Duodenal mucosa (tissue), 2 donors: ENCODE results near the gene ITPK1.

Experiments used
- H3K27ac ChIP-seq: one replicate; pipeline ENCODE4 v1.7.0; 2013; ENCODE audit warnings: low read depth, low read length
- H3K27me3 ChIP-seq, 2 donors: one replicate each; pipeline ENCODE4 v1.7.0; 2013; ENCODE audit warnings: low read length in 2 of 2, control low read depth in 1 of 2; ENCODE audit not compliant: insufficient read depth in 2 of 2, control insufficient read depth in 1 of 2
- H3K36me3 ChIP-seq, 2 donors: one replicate each; pipeline ENCODE4 v1.7.0; 2013; ENCODE audit warnings: low read length in 2 of 2, control low read depth in 1 of 2; ENCODE audit not compliant: insufficient read depth in 2 of 2, control insufficient read depth in 1 of 2
- H3K4me1 ChIP-seq, 2 donors: one replicate each; pipeline ENCODE4 v1.7.0; 2013; ENCODE audit warnings: low read length in 2 of 2, control low read depth in 1 of 2; ENCODE audit not compliant: insufficient read depth in 2 of 2, control insufficient read depth in 1 of 2
- H3K4me3 ChIP-seq, 2 donors: one replicate each; pipeline ENCODE4 v1.7.0; 2013; ENCODE audit warnings: low read length in 2 of 2, low read depth in 1 of 2
- H3K9ac ChIP-seq, 2 donors: one replicate each; pipeline ENCODE4 v1.7.0; 2013; ENCODE audit warnings: low read length in 2 of 2, low read depth in 1 of 2
- H3K9me3 ChIP-seq, 2 donors: one replicate each; pipeline ENCODE4 v1.7.0; 2013; ENCODE audit warnings: low read length in 2 of 2, control low read depth in 1 of 2; ENCODE audit not compliant: control insufficient read depth in 1 of 2

ITPK1 gene

GRCh38 chr14:92969430-92969829 lies 146.3 kb downstream of the ITPK1 start:
- H3K27me3 ChIP-seq: no peaks in the 10 kb centered on the region
- peaks cover 0 to 9% of the 10 kb centered on the region in 2 donors for H3K36me3 ChIP-seq
- no peak overlapping the region for H3K4me3 ChIP-seq
- no peak overlapping the region for H3K9ac ChIP-seq
- peaks cover 0 to 5% of the 10 kb centered on the region in 2 donors for H3K4me1 ChIP-seq
- no peak overlapping the region for H3K27ac ChIP-seq
- no peaks in the 10 kb centered on the region for H3K9me3 ChIP-seq

- Histone ChIP-seq H3K36me3 (peaks cover 0 to 6% of the 10 kb centered on the region in 2 donors), H3K9ac (no peak overlapping the region), H3K27ac (no peak overlapping the region), H3K4me1 (peaks cover 0 to 2% of the 10 kb centered on the region in 2 donors), H3K4me3 (no peak overlapping the region), H3K9me3 (no peaks in the 10 kb centered on the region), H3K27me3 (no peaks in the 10 kb centered on the region)
These were observed 147.3 kb downstream of the ITPK1 start for GRCh38 chr14:92968291-92969020.

- Histone ChIP-seq H3K27ac (no peak overlapping the region), H3K4me1 (no peaks in the 10 kb centered on the region), H3K9ac (no peak overlapping the region), H3K27me3 (no peaks in the 10 kb centered on the region), H3K9me3 (no peaks in the 10 kb centered on the region), H3K36me3 (peaks cover 0 to 3% of the 10 kb centered on the region in 2 donors), H3K4me3 (no peak overlapping the region)
These were observed 148.3 kb downstream of the ITPK1 start for GRCh38 chr14:92967346-92967926.

GRCh38 chr14:92965281-92965680 lies 150.4 kb downstream of the ITPK1 start:
- H3K27ac ChIP-seq: no peak overlapping the region
- no peaks in the 10 kb centered on the region for H3K4me1 ChIP-seq
- H3K27me3 ChIP-seq: no peaks in the 10 kb centered on the region
- H3K9me3 ChIP-seq: no peaks in the 10 kb centered on the region
- H3K9ac ChIP-seq: no peak overlapping the region
- H3K4me3 ChIP-seq: no peak overlapping the region
- H3K36me3 ChIP-seq: peaks cover 15 to 24% of the 10 kb centered on the region in 2 donors

- Histone ChIP-seq H3K4me3 (no peak overlapping the region), H3K36me3 (peaks cover 15 to 33% of the 10 kb centered on the region in 2 donors), H3K27me3 (no peaks in the 10 kb centered on the region), H3K9me3 (no peaks in the 10 kb centered on the region), H3K4me1 (no peaks in the 10 kb centered on the region), H3K27ac (no peak overlapping the region), H3K9ac (no peak overlapping the region)
These were observed 151.3 kb downstream of the ITPK1 start for GRCh38 chr14:92964124-92965109.

GRCh38 chr14:92963301-92964123 lies 152.2 kb downstream of the ITPK1 start:
- H3K9me3 ChIP-seq: no peaks in the 10 kb centered on the region
- H3K27ac ChIP-seq: no peak overlapping the region
- H3K9ac ChIP-seq: no peak overlapping the region

GRCh38 chr14:92962831-92963095 lies 153.0 kb downstream of the ITPK1 start:
- no peak overlapping the region for H3K4me3 ChIP-seq
- no peak overlapping the region for H3K9ac ChIP-seq
- no peak overlapping the region for H3K27ac ChIP-seq
- H3K9me3 ChIP-seq: no peaks in the 10 kb centered on the region
- peaks cover 26 to 48% of the 10 kb centered on the region in 2 donors for H3K36me3 ChIP-seq
- no peaks in the 10 kb centered on the region for H3K27me3 ChIP-seq
- no peaks in the 10 kb centered on the region for H3K4me1 ChIP-seq

More at GRCh38 chr14:92963301-92964123, 152.2 kb downstream of the ITPK1 start:
- H3K4me1 ChIP-seq: no peaks in the 10 kb centered on the region
- no peak overlapping the region for H3K4me3 ChIP-seq
- no peaks in the 10 kb centered on the region for H3K27me3 ChIP-seq
- peaks cover 18 to 41% of the 10 kb centered on the region in 2 donors for H3K36me3 ChIP-seq

GRCh38 chr14:92962031-92962830 lies 153.5 kb downstream of the ITPK1 start:
- Histone ChIP-seq H3K27me3 (no peaks in the 10 kb centered on the region), H3K27ac (no peak overlapping the region), H3K4me3 (no peak overlapping the region), H3K9ac (no peak overlapping the region), H3K4me1 (no peaks in the 10 kb centered on the region), H3K36me3 (peaks cover 30 to 53% of the 10 kb centered on the region in 2 donors), H3K9me3 (no peaks in the 10 kb centered on the region)

GRCh38 chr14:92961567-92961855 lies 154.2 kb downstream of the ITPK1 start:
- peaks cover 34 to 59% of the 10 kb centered on the region in 2 donors for H3K36me3 ChIP-seq
- no peak overlapping the region for H3K9ac ChIP-seq
- no peak overlapping the region for H3K27ac ChIP-seq
- no peak overlapping the region for H3K4me3 ChIP-seq
- no peaks in the 10 kb centered on the region for H3K27me3 ChIP-seq
- no peaks in the 10 kb centered on the region for H3K4me1 ChIP-seq
- H3K9me3 ChIP-seq: no peaks in the 10 kb centered on the region
